HG03066 (cell line): ENCODE data around the gene C17orf78.
"Not testable (repeated sequence)": the region's sequence is repeated elsewhere in the genome, so short reads cannot be mapped to it uniquely, and the experiment has no call there.

Experiments used
- ATAC-seq: cut with Tn5 transposase; IDR thresholded peaks from one replicate; pipeline ENCODE4 v1.9.1; 2021; ENCODE audit warnings: low read depth; ENCODE audit not compliant: unreplicated experiment

Gene C17orf78

DNA sequence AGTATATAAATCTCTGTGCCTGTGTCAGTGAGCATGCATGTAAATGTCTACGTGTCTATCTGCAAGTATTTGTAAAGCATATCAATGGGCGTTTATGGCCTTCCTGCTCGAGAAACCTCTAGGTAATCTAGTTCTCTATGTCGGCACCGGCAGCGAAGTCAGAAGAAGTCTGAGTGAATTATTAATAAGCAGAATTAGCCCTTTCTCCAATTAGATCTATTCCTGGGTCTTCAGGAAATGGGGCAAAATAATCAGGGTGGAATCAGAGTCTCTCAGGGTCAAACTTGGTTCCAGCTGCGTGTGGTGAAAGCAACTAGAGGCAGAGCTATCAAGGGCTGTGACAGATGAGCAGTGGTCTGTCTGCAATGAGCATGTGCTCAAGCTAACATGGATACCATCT, at the start of gene C17orf78:
Gene C17orf78 (plus strand): TSS at position 280 of the 400 bp plus-strand sequence. CDS start 108 bp downstream, at position 388.
- ATAC-seq: no peak

GRCh38 chr17:37327341-37328090, 48.3 kb upstream of the C17orf78 start:
- no peak for ATAC-seq

DNA sequence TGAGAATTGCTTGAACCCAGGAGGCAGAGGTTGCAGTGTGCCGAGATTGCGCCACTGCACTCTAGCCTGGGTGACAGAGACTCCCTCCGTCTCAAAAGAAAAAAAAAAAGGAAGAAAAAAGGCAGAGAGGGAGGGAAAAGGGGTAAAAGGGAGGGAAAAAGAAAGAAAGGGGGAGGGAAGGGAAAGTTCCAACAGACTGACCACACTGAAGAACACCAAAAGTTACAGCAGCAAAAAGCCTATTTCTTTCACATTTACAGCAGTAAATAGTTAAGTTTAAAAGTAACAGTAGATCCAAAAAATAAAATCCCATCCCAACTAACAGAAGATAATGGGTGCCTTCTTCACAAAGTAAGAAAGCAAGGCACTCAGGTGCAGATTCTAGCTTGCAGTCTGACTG, 36.9 kb upstream of the C17orf78 start:
- no peak for ATAC-seq

DNA sequence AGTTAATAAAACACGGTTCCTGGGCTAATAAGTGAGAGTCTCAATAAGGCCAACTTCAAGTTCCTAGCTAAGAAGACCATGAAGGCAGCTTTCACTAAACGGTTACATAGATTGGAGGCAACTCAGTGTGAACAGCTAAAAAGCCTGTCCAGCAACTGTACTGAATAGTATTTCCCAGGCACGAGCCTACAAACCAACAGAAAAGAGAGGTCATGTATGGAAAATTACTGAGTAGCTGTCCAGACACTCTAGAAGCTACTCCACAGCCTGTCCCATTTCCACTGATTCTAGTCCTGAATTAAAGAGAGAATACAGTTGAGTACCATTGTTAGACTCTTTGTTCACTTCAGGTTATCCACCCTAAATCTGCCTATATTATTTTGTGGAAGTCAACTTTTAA, 36.5 kb upstream of the C17orf78 start:
- no peak for ATAC-seq

DNA sequence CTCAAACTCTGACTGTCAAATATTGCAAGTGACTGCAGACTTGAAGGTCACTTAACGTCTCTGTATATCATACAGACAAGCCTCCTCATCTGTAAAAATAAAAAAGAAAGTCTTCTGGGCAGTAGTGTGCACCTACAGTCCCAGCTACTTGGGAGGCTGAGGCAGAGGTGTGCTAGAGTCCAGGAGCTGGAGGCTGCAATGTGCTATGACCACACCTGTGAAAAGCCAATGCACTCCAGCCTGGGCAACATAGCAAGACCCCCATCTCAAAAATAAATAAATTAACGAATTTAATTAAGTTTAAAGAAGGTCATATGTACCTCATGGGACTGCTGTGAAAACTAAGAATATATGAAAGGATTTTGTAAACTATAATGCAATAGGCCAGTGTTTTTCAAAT, 35.0 kb upstream of the C17orf78 start:
- no peak for ATAC-seq

DNA sequence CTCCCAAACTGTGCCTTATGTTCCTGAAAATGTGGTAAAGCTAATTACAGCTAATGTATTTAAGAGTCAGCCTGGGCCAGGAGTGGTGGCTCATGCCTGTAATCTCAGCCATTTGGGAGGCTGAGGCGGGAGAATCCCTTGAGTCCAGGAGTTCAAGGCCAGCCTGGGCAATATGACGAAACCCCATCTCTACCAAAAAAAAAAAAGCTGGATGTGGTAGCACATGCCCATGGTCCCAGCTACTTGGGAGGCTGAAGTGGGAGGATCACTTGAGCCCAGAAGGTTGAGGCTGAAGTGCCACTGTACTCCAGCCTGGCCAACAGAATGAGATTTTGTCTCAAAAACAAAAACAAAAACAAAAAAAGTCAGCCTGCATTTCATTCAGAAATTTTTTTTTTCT, 33.2 kb upstream of the C17orf78 start:
- ATAC-seq: no peak

DNA sequence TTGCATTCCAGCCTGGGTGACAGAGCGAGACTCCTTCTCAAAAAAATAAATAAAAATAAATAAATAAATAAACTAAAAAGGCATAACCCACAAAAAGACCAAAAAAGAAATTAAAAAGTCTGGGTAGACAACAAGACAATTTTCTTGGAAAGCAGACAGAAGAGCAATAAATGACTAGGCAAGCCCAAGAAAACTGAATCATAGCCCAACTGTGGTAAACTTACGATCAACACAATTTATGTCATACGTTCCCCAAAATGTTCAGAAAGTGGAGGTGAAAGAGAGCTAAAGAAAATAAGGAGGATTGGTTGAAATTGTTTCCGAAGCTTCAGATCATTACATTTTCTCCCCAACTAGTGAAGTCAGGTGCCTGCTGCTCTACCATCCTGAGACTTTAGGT, 31.3 kb upstream of the C17orf78 start:
- ATAC-seq: no peak

DNA sequence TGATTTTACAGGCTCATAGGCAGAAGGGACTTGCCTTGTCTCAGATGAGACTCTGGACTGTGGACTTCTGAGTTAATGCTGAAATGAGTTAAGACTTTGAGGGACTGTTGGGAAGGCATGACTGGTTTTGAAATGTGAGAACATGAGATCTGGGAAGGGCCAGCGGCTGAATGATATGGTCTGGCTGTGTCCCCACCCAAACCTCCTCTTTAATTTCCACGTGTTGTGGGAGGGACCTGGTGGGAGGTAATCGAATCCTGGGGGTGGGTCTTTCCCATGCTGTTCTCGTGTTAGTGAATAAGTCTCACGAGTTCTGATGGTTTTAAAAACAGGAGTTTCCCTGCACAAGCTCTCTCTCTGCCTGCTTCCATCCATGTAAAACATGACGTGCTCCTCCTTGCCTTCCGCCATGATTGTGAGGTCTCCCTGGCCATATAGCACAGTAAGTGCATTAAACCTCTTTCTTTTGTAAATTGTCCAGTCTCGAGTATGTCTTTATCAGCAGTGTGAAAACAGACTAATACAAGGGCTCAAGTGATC, 28.9 kb upstream of the C17orf78 start:
- ATAC-seq: not testable (repeated sequence)

DNA sequence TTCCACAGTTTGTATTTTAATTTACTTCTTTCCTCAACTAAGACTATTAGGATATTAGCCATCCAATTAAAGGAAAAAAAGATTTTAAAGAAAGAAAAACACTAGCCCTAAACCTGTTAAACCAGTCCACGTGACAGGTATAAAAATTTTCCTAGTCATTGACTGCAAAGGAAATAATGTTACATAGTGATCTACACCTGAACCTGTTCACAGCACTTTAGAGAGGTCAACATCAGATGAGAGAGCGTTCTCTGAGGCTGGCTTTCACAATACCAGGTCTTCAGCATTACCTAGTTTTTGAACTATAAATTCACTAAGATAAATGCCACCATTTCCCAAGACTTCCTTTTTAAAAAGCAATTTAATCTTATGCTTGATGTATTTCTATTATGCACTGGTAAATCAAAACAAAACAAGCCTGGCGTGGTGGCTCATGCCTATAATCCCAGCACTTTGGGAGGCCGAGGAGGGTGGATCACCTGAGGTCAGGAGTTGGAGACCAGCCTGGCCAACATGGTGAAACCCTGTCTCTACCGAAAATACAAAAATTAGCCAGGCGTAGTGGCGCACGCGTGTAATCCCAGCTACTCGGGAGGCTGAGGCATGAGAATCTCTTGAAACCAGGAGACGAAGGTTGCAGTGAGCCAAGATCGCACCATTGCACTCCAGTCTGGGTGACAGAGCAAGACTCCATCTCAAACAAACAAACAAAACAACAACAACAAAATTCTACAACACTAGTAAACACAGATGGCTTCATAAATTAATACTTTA, 18.8 kb upstream of the C17orf78 start:
- not testable (repeated sequence) for ATAC-seq

DNA sequence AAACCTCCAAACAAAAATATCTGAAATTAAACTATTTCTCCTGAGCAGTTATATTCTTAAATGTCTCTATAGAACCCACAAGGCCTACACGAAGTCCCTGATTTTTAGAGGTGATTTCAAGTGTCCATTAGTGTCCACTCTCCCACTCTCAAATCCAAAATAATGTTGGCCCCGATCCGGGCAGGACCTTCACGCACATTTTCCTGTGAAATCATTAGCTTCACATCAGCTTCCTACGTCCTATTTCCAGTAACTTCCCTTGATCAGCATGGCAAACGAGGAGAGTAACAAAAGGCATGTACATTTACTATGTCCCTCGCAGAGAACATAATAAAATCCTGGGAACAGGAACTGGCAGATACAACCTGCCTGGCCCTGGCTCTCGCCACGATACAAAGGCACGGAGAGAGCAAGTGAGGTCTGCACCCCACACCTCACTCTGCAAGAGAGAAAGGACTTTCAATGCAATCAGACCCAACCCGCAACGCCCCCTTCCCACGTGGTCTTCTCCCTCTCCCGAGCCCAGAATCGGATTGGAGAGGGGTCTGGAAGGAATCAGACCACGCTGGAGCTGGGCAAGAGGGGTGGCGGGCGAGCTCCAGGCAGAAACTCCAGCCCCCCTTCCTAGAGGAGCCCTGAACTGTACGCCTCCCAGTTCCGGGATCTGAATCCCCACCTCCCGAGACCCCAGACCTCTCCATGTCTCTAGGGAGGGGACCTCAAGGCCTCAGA, 17.5 kb upstream of the C17orf78 start:
- ATAC-seq: no peak

DNA sequence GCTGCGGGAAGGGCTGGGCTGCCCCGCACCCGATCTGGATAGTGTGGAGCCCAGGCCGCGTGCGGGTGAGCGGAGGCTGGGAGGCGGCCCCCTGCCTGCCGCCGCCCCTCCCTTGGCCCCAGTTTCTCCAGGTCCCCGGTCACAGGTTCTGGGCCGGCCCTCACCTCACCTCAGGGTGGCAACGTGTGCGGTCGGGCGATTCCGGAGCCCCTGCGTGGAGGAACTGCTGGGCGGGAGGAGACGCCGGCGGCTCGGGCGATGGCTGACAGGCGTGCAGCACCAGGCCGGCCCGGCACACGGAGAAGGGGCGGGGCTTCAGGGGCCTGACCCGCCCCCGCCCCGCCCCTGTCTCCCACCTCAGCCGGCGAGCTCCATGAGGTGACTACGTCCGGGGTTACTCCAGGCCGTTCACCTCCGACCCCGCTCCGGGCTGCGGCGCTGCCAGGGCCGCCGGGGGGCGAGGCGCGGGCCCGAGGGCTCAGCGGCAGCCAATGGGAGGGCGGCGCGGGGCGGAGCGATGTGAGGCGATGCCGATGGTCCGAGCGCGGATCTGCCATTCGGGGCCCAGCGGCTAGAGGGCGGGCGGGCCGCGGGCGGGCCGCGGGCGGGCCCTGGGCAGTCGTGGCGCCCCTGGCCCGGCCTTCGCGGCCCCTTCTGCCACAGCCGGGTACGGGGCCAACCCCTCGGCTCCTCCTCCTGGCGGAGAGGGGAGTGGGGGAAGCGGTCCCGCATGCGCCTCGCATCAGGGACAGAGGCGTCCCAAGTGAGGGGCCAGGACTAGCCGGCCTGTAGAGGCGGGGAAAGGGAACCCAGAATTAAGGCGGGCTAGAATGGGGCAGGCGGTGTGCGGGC, 16.7 kb upstream of the C17orf78 start:
- ATAC-seq: peak; percentile 79

DNA sequence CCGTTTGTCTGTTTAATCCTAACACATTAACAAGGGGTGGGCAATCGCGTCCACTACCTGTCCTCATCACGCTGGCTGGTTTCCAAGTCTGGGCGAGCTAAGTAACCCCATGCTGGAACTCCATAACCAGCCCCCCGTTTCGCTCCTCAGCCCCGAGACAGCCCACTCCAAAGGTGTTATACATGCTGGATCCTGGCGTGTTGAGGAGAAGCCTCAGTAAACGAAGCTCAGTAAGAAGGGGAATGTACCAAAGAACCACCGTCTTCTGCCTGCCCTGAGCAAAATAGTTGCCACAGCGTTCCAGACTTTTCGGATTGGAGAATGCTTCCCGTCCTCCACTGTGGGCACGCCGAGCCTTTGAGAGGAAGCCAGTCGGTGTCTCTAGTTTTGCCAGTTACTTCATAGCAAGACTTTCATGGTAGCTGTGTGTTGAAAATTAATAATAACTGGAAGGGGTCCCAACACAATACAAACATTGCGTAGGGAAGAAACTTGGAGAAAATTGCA, 16.1 kb upstream of the C17orf78 start:
- no peak for ATAC-seq

GRCh38 chr17:37360632-37361031, 15.2 kb upstream of the C17orf78 start:
- no peak for ATAC-seq

GRCh38 chr17:37361543-37361942, 14.2 kb upstream of the C17orf78 start:
- ATAC-seq: no peak

DNA sequence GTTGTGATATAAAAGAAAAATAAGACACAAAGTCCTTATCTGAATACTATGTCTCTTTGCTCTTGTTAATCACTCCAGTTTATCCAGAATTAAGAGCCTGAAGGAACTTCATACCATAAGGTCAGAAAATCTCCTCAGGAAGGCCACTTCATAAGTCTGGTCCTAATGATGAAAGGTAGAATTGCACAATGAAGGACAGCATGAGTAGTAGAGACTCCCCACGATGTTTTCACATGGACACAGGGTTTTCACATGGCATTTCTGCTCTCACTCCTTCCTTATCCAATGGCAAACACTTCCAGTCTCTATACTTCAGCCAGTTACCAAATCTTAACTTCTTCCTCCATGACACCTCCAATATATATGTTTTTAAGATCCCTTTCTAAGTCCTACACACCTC, 10.2 kb upstream of the C17orf78 start:
- no peak for ATAC-seq

- ATAC-seq: no peak
Observed at GRCh38 chr17:37368577-37368976, 7.2 kb upstream of the C17orf78 start.

GRCh38 chr17:37373530-37374159, 2.1 kb upstream of the C17orf78 start:
- ATAC-seq: no peak

- ATAC-seq: no peak
Observed at GRCh38 chr17:37382056-37382455, 6.3 kb downstream of the C17orf78 start.

DNA sequence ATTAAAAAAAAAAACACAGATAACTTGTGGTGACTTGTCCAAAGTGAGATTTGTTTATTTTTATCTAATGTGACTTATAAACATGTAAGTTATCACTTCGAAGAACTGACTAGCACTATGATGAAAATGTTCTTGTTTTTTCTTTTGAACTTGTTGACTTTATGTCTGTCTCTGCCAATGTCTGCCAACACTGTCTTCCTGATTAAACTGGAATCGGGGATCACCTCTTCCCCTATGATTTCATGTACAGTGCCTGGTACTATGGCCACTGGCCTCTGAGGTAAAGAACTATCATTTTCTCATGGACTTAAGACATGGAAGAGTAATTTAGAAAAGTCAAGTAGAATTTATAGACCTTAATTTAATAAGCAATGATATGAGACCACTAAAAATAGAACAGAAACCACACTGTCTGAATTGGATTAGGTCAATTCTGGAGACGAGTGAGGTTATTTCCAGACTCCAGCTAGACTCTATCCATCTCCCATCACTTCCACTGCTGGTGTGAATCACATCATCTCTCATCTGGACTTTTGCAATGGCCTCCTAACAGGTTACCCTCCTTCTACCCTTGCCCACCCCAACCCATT, 8.9 kb downstream of the C17orf78 start:
- no peak for ATAC-seq
